PC-9 (cell line): Measurements from ENCODE around the gene RNF125. TPM values are rescaled to one million over a fixed set of nuclear protein-coding genes. Genes with fewer than 3 reads are reported as not detected.

ENCODE experiments used
- BruUV-seq: library from RNA; stranded (reverse); fragments of 400-500 nt; replicated peaks from 2 replicates; lab custom pipeline; 2021; lab: Mats Ljungman, UMichigan
- CTCF ChIA-PET: fragments of 300-600 bp; sonication (Branson Sonifier 250); formaldehyde crosslinking; loops from one replicate; lab custom pipeline; 2022; ENCODE audit warnings: antibody characterized with exemption; lab: Charles Lee
- POLR2A ChIA-PET: fragments of 300-600 bp; sonication (Branson Sonifier 250); formaldehyde crosslinking; loops from one replicate; lab custom pipeline; 2022; ENCODE audit warnings: antibody characterized with exemption; ENCODE audit not compliant: unreplicated experiment; lab: Charles Lee
- DNase-seq, 2 experiments: peaks; one replicate each; pipeline versions ENCODE4 v3.0.0 to v3.0.0-alpha.2; 2015 to 2022; ENCODE audit warnings: mixed read lengths in 1 of 2
- H2AFZ ChIP-seq: fragments of 200-600 bp; sonication (generic); 2 replicates; pipeline ENCODE4 v1.8.1; 2017; ENCODE audit warnings: antibody characterized with exemption
- H3F3A ChIP-seq: fragments of 200-600 bp; sonication (generic); 2 replicates; pipeline ENCODE4 v1.8.1; 2017; ENCODE audit warnings: antibody characterized with exemption, mild to moderate bottlenecking, low read depth; ENCODE audit not compliant: insufficient read depth
- H3K27ac ChIP-seq: fragments of 200-600 bp; sonication (generic); 2 replicates; pipeline ENCODE4 v1.6.1; 2016; ENCODE audit warnings: mixed run types
- H3K27me3 ChIP-seq: fragments of 200-600 bp; sonication (generic); 2 replicates; pipeline ENCODE4 v1.6.1; 2016; ENCODE audit warnings: low read depth, mixed run types; ENCODE audit not compliant: insufficient read depth
- H3K36me3 ChIP-seq: fragments of 200-600 bp; sonication (generic); 2 replicates; pipeline ENCODE4 v1.6.1; 2016; ENCODE audit warnings: low read depth, mixed run types
- H3K4me1 ChIP-seq: fragments of 200-600 bp; sonication (generic); replicated peaks from 2 replicates; pipeline ENCODE4 v1.6.1; 2016; ENCODE audit warnings: mixed run types; ENCODE audit not compliant: insufficient read depth
- H3K4me2 ChIP-seq: fragments of 200-600 bp; sonication (generic); 2 replicates; pipeline ENCODE4 v1.6.1; 2017; ENCODE audit warnings: mixed run types
- H3K4me3 ChIP-seq: fragments of 200-600 bp; sonication (generic); 2 replicates; pipeline ENCODE4 v1.6.1; 2016; ENCODE audit warnings: mixed run types
- H3K79me2 ChIP-seq: fragments of 200-600 bp; sonication (generic); 2 replicates; pipeline ENCODE4 v1.6.1; 2017; ENCODE audit warnings: low read depth, mixed run types
- H3K9me2 ChIP-seq: fragments of 200-600 bp; sonication (generic); 2 replicates; pipeline ENCODE4 v1.8.1; 2017; ENCODE audit warnings: mild to moderate bottlenecking; ENCODE audit not compliant: insufficient read depth
- H3K9me3 ChIP-seq: fragments of 200-600 bp; sonication (generic); 2 replicates; pipeline ENCODE4 v1.8.1; 2016; ENCODE audit warnings: low read depth; ENCODE audit not compliant: insufficient read depth
- H4K20me1 ChIP-seq: fragments of 200-600 bp; sonication (generic); 2 replicates; pipeline ENCODE4 v1.8.1; 2017; ENCODE audit not compliant: insufficient read depth
- EZH2 ChIP-seq: fragments of 200-600 bp; sonication (generic); IDR thresholded peaks from 2 replicates; pipeline ENCODE4 v1.8.0; 2017; ENCODE audit warnings: antibody characterized with exemption, low read depth
- intact Hi-C: fragments of 100-400 bp; cut with micrococcal nuclease; formaldehyde crosslinking; loops from one replicate; pipeline ENCODE4 v1.10.0; 2022; ENCODE audit not compliant: unreplicated experiment
- total RNA-seq: library from RNA; stranded (reverse); gene quantifications from 2 replicates; pipeline ENCODE4 v1.2.3, GENCODE V29; 2021
- TF ChIP-seq, protein P1 (sequence below): fragments of 200-600 bp; sonication (generic); conservative IDR thresholded peaks from 2 replicates; pipeline ENCODE4 v1.6.1; 2017; ENCODE audit warnings: mixed run types, antibody characterized with exemption, mild to moderate bottlenecking, moderate library complexity

The RNF125 gene
- total RNA-seq, 1 experiment from 2014 or later = 0.15 TPM

DNA sequence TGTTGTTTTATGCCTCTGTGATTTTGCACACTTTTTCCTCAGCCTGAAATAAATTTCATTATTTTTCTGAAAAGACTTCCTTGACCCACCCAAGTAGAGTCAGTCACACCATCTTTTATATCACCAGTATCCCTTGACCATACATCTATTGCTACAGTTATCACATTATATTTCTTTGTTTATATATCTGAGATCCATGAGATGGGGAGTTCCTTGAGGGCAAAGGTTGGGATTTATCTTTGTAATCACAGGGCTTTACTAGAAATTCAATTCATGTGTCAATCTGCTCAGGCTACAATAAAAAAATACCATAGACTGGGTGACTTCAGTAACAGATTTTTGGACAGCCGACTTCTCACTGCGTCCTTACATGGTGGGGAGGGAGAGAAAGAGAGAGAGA lies 60.2 kb downstream of the RNF125 start:
- H3K27me3 ChIP-seq = no peaks in the 10 kb centered on the region
- H3K27ac ChIP-seq = no peak overlapping the region
- CTCF ChIA-PET = interaction anchor here (0.6 kb wide), 1 partner anchor 19 kb away, joined by 5 read pairs; no protein-coding TSS in a partner anchor
- no TSS peak for BruUV-seq
- POLR2A ChIA-PET = no interaction called here
- no peaks in the 10 kb centered on the region for H3K4me1 ChIP-seq
- H3K9me2 ChIP-seq = no peaks in the 10 kb centered on the region
- H3K4me3 ChIP-seq = no peak overlapping the region
- TF ChIP-seq EZH2 = no peak
- TF ChIP-seq, protein P1, sequence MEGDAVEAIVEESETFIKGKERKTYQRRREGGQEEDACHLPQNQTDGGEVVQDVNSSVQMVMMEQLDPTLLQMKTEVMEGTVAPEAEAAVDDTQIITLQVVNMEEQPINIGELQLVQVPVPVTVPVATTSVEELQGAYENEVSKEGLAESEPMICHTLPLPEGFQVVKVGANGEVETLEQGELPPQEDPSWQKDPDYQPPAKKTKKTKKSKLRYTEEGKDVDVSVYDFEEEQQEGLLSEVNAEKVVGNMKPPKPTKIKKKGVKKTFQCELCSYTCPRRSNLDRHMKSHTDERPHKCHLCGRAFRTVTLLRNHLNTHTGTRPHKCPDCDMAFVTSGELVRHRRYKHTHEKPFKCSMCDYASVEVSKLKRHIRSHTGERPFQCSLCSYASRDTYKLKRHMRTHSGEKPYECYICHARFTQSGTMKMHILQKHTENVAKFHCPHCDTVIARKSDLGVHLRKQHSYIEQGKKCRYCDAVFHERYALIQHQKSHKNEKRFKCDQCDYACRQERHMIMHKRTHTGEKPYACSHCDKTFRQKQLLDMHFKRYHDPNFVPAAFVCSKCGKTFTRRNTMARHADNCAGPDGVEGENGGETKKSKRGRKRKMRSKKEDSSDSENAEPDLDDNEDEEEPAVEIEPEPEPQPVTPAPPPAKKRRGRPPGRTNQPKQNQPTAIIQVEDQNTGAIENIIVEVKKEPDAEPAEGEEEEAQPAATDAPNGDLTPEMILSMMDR = no peak
- H3F3A ChIP-seq = no peaks in the 10 kb centered on the region
- no peaks in the 10 kb centered on the region for H3K9me3 ChIP-seq
- H3K36me3 ChIP-seq = no peaks in the 10 kb centered on the region
- no peaks in the 10 kb centered on the region for H4K20me1 ChIP-seq
- no peak overlapping the region for H2AFZ ChIP-seq
- no peak overlapping the region for H3K4me2 ChIP-seq
- DNase-seq = no peak
- intact Hi-C loops = no loop called here
- no peaks in the 10 kb centered on the region for H3K79me2 ChIP-seq

DNA sequence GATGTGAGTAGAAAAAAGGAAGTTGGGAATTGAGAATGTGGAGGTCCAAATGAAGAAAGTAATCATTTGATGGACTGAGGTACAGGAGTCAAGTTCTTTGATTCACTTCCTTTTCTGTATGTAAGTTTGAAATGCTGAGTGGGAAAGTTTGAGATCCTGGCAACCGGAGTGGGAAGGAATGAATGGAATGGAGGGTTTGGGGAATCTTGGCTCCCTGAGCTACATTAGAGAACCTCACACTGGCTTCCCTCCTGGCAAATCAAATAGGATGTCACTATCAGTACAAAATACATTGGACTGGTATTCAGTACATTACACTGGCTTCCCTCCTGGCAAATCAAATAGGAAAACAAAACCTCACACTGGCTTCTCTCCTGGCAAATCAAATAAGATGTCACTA lies 63.3 kb downstream of the RNF125 start:
- Histone ChIP-seq H3K27ac (no peak overlapping the region), H2AFZ (no peak overlapping the region), H3F3A (0 out of 2 replicates have a peak, but pooled peaks cover 7% of the 10 kb centered on the region), H3K4me1 (peaks cover 5% of the 10 kb centered on the region; the same call in 1 of the 2 replicates), H4K20me1 (no peaks in the 10 kb centered on the region), H3K27me3 (no peaks in the 10 kb centered on the region), H3K4me2 (no peak overlapping the region), H3K9me2 (no peaks in the 10 kb centered on the region), H3K9me3 (no peaks in the 10 kb centered on the region), H3K79me2 (no peaks in the 10 kb centered on the region), H3K36me3 (no peaks in the 10 kb centered on the region), H3K4me3 (no peak overlapping the region)
- TF ChIP-seq, protein P1 = no peak
- TF ChIP-seq EZH2 = no peak
- no TSS peak for BruUV-seq
- ChIA-PET CTCF (no interaction called here), POLR2A (no interaction called here)
- no peak for DNase-seq
- intact Hi-C loops = no loop called here

DNA sequence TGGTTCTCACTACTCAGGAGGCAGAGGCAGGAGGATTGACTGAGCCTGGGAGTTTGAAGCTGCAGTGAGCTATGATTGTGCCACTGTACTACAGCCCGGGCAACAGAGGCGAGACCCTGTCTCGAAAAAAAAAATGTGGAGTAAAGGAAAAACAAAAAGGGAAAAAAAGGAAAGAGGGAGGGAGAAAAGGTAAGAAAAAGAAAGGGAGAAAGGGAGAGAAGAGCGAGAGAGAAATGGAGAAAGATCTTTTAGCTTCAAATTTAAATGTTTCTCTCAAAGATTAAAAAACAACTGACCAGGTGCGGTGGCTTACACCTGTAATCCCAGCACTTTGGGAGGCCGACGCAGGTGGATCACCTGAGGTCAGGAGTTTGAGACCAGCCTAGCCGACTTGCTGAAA lies 65.2 kb downstream of the RNF125 start:
- intact Hi-C loops = no loop called here
- BruUV-seq = no TSS peak
- no peaks in the 10 kb centered on the region for H3K9me3 ChIP-seq
- H3K4me1 ChIP-seq = peaks cover 5% of the 10 kb centered on the region; the same call in 1 of the 2 replicates
- ChIA-PET CTCF (no interaction called here), POLR2A (no interaction called here)
- H2AFZ ChIP-seq = no peak overlapping the region
- H4K20me1 ChIP-seq = no peaks in the 10 kb centered on the region
- no peaks in the 10 kb centered on the region for H3K27me3 ChIP-seq
- no peak for DNase-seq
- H3K36me3 ChIP-seq = no peaks in the 10 kb centered on the region
- H3F3A ChIP-seq = 0 out of 2 replicates have a peak, but pooled peaks cover 7% of the 10 kb centered on the region
- no peak for TF ChIP-seq EZH2
- TF ChIP-seq, protein P1 = no peak
- no peak overlapping the region for H3K27ac ChIP-seq
- H3K4me3 ChIP-seq = no peak overlapping the region
- no peaks in the 10 kb centered on the region for H3K79me2 ChIP-seq
- no peak overlapping the region for H3K4me2 ChIP-seq
- no peaks in the 10 kb centered on the region for H3K9me2 ChIP-seq
